GM18873 (cell line): ENCODE data around the gene CBL.
"Not testable (repeated sequence)": the region's sequence is repeated elsewhere in the genome, so short reads cannot be mapped to it uniquely, and the experiment has no call there.

Experiments
- ATAC-seq: cut with Tn5 transposase; IDR thresholded peaks from one replicate; pipeline ENCODE4 v1.9.1; 2021; ENCODE audit warnings: mild to moderate bottlenecking, moderate library complexity, moderate number of reproducible peaks; ENCODE audit not compliant: unreplicated experiment, low FRiP score

CBL gene

GRCh38 chr11:119181677-119182412, 24.3 kb upstream of the CBL start:
- no peak for ATAC-seq

- not testable (repeated sequence) for ATAC-seq
Measured at GRCh38 chr11:119184399-119184798, 21.7 kb upstream of the CBL start.

DNA sequence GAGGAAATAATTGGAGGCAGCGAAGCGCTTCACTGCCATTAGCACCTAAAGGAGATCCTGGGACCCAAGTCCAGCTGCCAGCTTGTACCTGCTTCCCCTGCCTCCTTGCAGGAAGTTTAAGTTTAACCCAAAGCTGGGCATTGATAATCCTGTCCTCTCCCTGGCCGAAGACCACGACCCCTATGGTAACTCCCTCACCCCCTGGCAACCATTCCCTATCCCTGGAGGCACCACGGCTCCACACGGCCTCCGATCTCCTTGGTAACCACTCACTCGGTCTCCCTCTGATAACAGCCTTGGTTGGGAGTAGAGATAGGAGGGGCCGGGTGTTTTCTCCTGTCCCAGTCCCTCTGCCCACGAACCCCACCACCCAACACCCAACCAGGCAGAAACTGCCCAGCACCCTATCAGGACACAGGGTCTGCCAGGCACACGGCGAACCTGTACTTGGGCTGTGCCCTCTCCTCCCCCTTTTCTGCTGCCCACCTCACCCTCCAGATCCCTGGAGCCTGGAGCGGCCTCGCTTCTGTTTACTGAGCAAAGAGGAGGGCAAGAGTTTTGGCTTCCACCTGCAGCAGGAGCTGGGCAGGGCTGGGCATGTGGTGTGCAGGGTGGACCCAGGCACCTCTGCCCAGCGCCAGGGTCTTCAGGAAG, 20.0 kb upstream of the CBL start:
- ATAC-seq, result no peak

- no peak for ATAC-seq
Measured at GRCh38 chr11:119187123-119187892, 18.8 kb upstream of the CBL start.

DNA sequence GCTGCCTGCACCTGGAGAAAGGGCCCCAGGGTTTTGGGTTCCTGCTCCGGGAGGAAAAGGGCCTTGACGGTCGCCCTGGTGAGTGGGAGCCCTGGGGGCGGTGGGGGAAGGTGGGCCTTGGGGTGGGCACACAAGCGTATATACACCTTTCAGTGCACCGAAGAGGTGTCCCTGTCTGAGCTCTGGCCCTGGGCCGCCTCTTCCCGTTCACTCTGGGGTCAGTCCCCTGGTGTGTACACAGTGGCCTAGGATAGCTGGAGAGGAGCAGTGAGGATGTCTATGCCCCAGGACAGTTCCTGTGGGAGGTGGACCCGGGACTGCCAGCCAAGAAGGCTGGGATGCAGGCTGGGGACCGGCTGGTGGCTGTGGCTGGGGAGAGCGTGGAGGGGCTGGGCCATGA, 18.1 kb upstream of the CBL start:
- no peak for ATAC-seq

DNA sequence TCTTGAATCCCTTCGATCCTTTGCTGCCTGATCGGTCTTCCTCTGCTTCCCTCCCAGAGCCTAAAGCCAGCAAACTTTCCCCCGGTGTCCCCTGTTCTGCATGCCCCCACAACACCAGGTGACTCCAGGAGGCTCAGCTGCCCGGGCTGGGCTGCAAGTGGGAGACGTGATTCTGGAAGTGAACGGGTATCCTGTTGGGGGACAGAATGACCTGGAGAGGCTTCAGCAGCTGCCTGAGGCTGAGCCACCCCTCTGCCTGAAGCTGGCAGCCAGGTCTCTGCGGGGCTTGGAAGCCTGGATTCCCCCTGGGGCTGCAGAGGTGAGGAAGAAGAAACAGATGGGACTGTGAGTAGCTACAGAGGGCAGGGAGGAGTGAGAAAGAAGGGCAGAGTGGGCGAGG, 17.3 kb upstream of the CBL start:
- no peak for ATAC-seq

- ATAC-seq, result no peak
Measured at GRCh38 chr11:119189393-119189792, 16.7 kb upstream of the CBL start.

- ATAC-seq, result no peak
Measured at GRCh38 chr11:119190531-119190930, 15.6 kb upstream of the CBL start.

DNA sequence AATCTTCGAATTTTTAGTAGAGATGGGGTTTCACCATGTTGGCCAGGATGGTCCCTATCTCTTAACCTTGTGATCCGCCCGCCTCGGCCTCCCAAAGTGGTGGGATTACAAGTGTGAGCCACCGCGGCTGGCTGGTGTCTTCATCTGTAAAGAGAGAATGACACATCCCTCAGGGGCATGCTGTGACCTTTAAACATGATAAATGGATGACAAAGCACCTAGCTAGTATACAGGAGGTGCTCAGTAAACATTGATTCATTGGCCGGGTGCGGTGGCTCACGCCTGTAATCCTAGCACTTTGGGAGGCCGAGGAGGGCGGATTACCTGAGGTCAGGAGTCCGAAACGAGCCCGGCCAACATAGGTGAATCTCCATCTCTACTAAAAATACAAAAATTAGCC, 14.9 kb upstream of the CBL start:
- ATAC-seq, result not testable (repeated sequence)

DNA sequence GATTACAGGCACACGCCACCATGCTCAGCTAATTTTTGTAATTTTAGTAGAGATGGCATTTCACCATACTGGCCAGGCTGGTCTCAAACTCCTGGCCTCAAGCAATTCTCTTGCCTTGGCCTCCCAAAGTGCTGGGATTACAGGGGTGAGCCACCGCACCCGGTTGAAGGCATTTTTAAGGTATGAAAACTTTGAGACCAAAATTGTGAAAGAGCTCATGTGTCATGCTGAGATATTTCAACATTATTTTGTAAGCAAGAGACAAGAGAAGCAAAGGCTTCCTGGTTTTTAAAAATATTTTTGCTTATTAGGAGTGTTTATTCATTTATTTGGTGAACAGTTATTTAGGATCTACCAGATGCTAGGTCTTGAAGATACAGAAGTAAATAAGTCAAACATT, 14.0 kb upstream of the CBL start:
- no peak for ATAC-seq

DNA sequence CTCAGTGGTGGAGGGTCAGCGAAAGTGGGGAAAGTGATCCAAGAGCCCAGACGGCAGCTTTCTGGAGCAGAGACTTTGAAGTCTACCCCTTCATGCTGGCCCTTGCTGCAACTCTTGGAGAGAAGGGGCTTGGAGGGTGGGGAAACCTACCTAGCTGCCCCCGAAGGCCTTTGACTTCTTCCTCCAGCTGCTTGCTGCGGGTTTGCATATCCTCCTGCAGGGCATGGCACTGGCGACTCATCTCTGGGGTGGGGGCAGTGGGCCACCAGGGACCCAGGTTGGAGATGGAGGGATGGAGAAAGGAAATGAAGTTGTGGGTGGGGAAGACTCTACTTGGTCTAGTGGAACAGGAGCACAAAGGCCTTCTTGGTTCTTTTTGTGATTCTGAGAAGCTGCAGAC, 13.1 kb upstream of the CBL start:
- ATAC-seq, result no peak

- ATAC-seq, result no peak
Measured at GRCh38 chr11:119193626-119194025, 12.5 kb upstream of the CBL start.

GRCh38 chr11:119194811-119195440, 11.2 kb upstream of the CBL start:
- ATAC-seq, result no peak

DNA sequence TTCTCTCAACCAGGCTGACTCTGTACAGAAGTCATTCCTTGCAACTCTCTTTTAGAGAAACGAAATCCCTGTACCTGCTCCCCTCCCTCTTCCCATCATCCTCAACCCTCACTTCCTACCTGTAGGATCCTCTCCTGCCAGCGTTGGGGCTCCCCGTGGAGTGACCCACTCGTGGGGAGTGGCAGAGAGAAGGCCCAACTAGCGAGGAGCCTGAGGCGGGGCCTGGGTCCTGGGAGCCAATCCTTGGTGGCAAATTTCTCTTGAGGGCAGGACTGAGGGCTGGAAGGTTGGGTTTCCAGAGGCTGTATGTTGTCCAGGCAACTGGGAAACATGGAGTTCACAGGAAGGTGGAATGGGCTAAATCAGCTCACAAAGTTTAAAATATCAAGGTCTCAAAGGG, 10.5 kb upstream of the CBL start:
- ATAC-seq, result no peak

- no peak for ATAC-seq
Measured at GRCh38 chr11:119196833-119197483, 9.2 kb upstream of the CBL start.

GRCh38 chr11:119198925-119199324, 7.2 kb upstream of the CBL start:
- no peak for ATAC-seq

GRCh38 chr11:119201236-119201635, 4.9 kb upstream of the CBL start:
- ATAC-seq, result not testable (repeated sequence)

GRCh38 chr11:119202554-119202953, 3.6 kb upstream of the CBL start:
- no peak for ATAC-seq

- no peak for ATAC-seq
Measured at GRCh38 chr11:119204066-119204465, 2.1 kb upstream of the CBL start.

- no peak for ATAC-seq
Measured at GRCh38 chr11:119205080-119205479, 1.1 kb upstream of the CBL start.
